ENCODE data around the gene UBE2I. TPM values are rescaled to one million over a fixed set of nuclear protein-coding genes. Genes with fewer than 3 reads are reported as not detected.

UBE2I gene
- total RNA-seq, 4 donors from 2014 or later: 54.1 to 119 (median 107) TPM

DNA sequence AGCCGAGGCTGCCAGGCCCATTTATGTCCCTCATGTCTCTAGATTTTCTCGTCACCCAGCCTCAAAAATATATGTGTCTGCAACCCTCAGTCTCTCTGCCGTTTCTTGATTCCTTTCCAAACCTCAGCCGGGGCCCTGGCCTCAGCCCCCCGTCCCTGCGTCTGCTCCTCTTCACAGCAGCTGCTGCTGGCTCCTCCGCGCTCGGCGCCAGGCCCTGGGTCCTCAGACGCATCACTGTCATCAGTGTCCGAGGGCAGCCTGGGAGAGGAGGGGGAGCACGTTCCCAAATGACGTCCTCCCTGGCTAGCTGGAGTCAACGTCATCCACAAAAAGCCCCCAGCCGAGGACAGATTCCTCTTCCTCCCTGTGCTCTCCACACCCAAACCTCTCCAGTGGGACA is 39.9 kb downstream of the UBE2I start:
- H3K9me3 ChIP-seq: no peaks in the 10 kb centered on the region
- H3K4me3 ChIP-seq: no peak overlapping the region
- peaks cover 0 to 27% (median 15%) of the 10 kb centered on the region in 4 donors for H3K4me1 ChIP-seq
- no peak overlapping the region for H3K27ac ChIP-seq
- no peak for DNase-seq
- H3K27me3 ChIP-seq: no peaks in the 10 kb centered on the region
- H3K36me3 ChIP-seq: peaks cover 0 to 34% (median 0%) of the 10 kb centered on the region in 3 donors
- no peak for TF ChIP-seq POLR2A (IDR thresholded peaks at IDR 0.05)
- TF ChIP-seq CTCF (IDR thresholded peaks at IDR 0.05): no peak

- Histone ChIP-seq H3K4me3 (no peak overlapping the region), H3K9me3 (no peaks in the 10 kb centered on the region), H3K27ac (no peak overlapping the region), H3K36me3 (peaks cover 0 to 34% (median 0%) of the 10 kb centered on the region in 3 donors), H3K27me3 (no peaks in the 10 kb centered on the region), H3K4me1 (peaks cover 0 to 27% (median 15%) of the 10 kb centered on the region in 4 donors)
- TF ChIP-seq CTCF (IDR thresholded peaks at IDR 0.05) (no peak), POLR2A (IDR thresholded peaks at IDR 0.05) (no peak)
- DNase-seq: no peak
These were observed 40.5 kb downstream of the UBE2I start for GRCh38 chr16:1349951-1350350.

GRCh38 chr16:1350691-1351090 is 41.3 kb downstream of the UBE2I start:
- Histone ChIP-seq H3K36me3 (peaks cover 0 to 34% (median 0%) of the 10 kb centered on the region in 3 donors), H3K27me3 (no peaks in the 10 kb centered on the region), H3K4me1 (peaks cover 0 to 27% (median 15%) of the 10 kb centered on the region in 4 donors), H3K9me3 (no peaks in the 10 kb centered on the region), H3K4me3 (peak overlapping the region; percentile 94 to 98 (median 94)), H3K27ac (peak overlapping the region in 2 of 4 donors; percentile 79 to 80)
- TF ChIP-seq POLR2A (IDR thresholded peaks at IDR 0.05): no peak
- TF ChIP-seq CTCF (IDR thresholded peaks at IDR 0.05): no peak
- DNase-seq: no peak

- Histone ChIP-seq H3K9me3 (no peaks in the 10 kb centered on the region), H3K4me3 (peak overlapping the region; percentile 94 to 98 (median 94)), H3K27ac (peak overlapping the region; percentile 63 to 80 (median 78)), H3K27me3 (no peaks in the 10 kb centered on the region), H3K36me3 (peaks cover 0 to 34% (median 0%) of the 10 kb centered on the region in 3 donors), H3K4me1 (peaks cover 0 to 27% (median 15%) of the 10 kb centered on the region in 4 donors)
- no peak for TF ChIP-seq CTCF (IDR thresholded peaks at IDR 0.05)
- TF ChIP-seq POLR2A (IDR thresholded peaks at IDR 0.05): no peak
- no peak for DNase-seq
These were observed 41.8 kb downstream of the UBE2I start for GRCh38 chr16:1351215-1351581.

GRCh38 chr16:1351582-1352362 is 42.3 kb downstream of the UBE2I start, which contains the start of the genes GNPTG and TSR3:
GNPTG (plus strand) TSS chr16:1351931; CDS start chr16:1351966, 35 bp downstream.
TSR3 (minus strand) TSS chr16:1351878; CDS start chr16:1351804, 74 bp downstream.
- Histone ChIP-seq H3K27ac (peak within 1 kb of the TSS; percentile 63 to 80 (median 78)), H3K9me3 (no peaks in the 10 kb centered on the region), H3K4me3 (peak within 1 kb of the TSS; percentile 94 to 98 (median 94)), H3K27me3 (no peaks in the 10 kb centered on the region), H3K4me1 (peaks cover 0 to 27% (median 15%) of the 10 kb centered on the region in 4 donors), H3K36me3 (peaks cover 0 to 34% (median 0%) of the 10 kb centered on the region in 3 donors)
- DNase-seq: peak; percentile 81 to 92 (median 92)
- TF ChIP-seq POLR2A (IDR thresholded peaks at IDR 0.05) (peak; percentile 42 to 77), CTCF (IDR thresholded peaks at IDR 0.05) (peak in 1 of 6 experiments; percentile 2)

All from Peyer's patch (tissue), 4 donors.